Mesothelial cell of epicardium (in vitro differentiated cells): ENCODE measurements around the gene FABP7. TPM values are rescaled to one million over a fixed set of nuclear protein-coding genes. Genes with fewer than 3 reads are reported as not detected.
"Not testable (repeated sequence)": the region's sequence is repeated elsewhere in the genome, so short reads cannot be mapped to it uniquely, and the experiment has no call there.

Source experiments
- DNase-seq, 2 experiments: peaks; one replicate each; pipeline ENCODE4 v3.0.0; 2021; ENCODE audit warnings: low spot score in 2 of 2; ENCODE audit not compliant: unreplicated experiment in 2 of 2
- H3K27ac Mint-ChIP-seq: 2 replicates; pipeline ENCODE4 v1.8.0; 2021; ENCODE audit warnings: mixed read lengths
- H3K27me3 Mint-ChIP-seq: 2 replicates; pipeline ENCODE4 v1.8.0; 2021; ENCODE audit warnings: low read depth, mixed read lengths
- H3K36me3 Mint-ChIP-seq: 2 replicates; pipeline ENCODE4 v1.8.0; 2021; ENCODE audit warnings: mixed read lengths
- H3K4me1 Mint-ChIP-seq: 2 replicates; pipeline ENCODE4 v1.8.0; 2021; ENCODE audit warnings: mixed read lengths
- H3K4me3 Mint-ChIP-seq: 2 replicates; pipeline ENCODE4 v1.8.0; 2021; ENCODE audit warnings: mild to moderate bottlenecking, moderate library complexity, mixed read lengths
- H3K9me3 Mint-ChIP-seq: 2 replicates; pipeline ENCODE4 v1.8.0; 2021; ENCODE audit warnings: mixed read lengths
- CTCF ChIP-seq: fragments of 200-600 bp; sonication (generic); IDR thresholded peaks from one replicate; pipeline ENCODE4 v1.5.0; 2021; ENCODE audit warnings: antibody characterized with exemption; ENCODE audit not compliant: unreplicated experiment
- total RNA-seq: library from RNA; stranded (reverse); gene quantifications from 3 replicates; pipeline ENCODE4 v1.2.1, GENCODE V29; 2021

Gene FABP7
- total RNA-seq, 1 donor from 2014 or later = 4.0 TPM

DNA sequence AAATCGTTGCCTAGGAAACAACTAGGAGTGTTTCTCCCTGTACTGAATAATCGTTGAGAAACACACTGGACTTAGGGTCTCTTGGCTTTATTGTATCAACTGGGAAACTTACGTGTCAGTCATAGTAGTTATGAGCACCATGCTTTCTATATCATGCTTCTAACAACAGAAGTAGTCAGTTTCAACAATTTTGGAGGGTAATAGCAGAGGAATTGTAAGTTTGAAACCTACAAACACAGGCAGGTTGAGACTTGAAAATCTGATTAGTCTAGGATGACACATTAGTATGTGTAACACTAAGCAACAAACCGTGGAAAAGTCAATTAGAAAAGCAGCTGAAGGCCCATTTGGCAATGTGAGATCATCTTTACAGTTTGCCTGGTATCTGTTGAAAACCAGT is 43.9 kb upstream of the FABP7 start:
- H3K4me1 Mint-ChIP-seq = peaks cover 25% of the 10 kb centered on the region
- no peaks in the 10 kb centered on the region for H3K36me3 Mint-ChIP-seq
- no peak for TF ChIP-seq CTCF
- H3K27me3 Mint-ChIP-seq = no peaks in the 10 kb centered on the region
- H3K9me3 Mint-ChIP-seq = no peaks in the 10 kb centered on the region
- DNase-seq = no peak
- peak overlapping the region; percentile 86 for H3K27ac Mint-ChIP-seq
- no peak overlapping the region for H3K4me3 Mint-ChIP-seq

DNA sequence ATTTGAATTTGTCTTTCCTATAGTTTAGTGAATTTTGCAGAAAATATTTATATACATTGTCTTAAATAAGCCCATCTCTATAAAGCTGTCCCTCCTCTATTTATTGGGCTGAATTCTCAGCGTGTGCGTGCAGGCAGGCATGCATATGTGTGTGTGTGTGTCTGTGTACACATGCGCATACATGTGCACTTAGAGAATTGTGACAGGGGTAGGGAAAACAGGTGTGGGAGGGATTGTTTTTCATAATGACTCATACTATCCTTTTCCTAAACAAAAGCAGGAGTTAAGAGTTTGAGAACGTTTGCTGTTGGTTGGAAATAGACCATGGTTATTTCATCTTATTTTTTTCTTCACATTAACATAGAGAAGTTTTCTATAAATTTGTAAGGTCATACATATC is 43.4 kb upstream of the FABP7 start:
- peak overlapping the region; percentile 83 for H3K27ac Mint-ChIP-seq
- no peaks in the 10 kb centered on the region for H3K36me3 Mint-ChIP-seq
- H3K27me3 Mint-ChIP-seq = no peaks in the 10 kb centered on the region
- no peak for DNase-seq
- H3K4me3 Mint-ChIP-seq = no peak overlapping the region
- peaks cover 23% of the 10 kb centered on the region for H3K4me1 Mint-ChIP-seq
- H3K9me3 Mint-ChIP-seq = peaks cover 1% of the 10 kb centered on the region
- no peak for TF ChIP-seq CTCF

DNA sequence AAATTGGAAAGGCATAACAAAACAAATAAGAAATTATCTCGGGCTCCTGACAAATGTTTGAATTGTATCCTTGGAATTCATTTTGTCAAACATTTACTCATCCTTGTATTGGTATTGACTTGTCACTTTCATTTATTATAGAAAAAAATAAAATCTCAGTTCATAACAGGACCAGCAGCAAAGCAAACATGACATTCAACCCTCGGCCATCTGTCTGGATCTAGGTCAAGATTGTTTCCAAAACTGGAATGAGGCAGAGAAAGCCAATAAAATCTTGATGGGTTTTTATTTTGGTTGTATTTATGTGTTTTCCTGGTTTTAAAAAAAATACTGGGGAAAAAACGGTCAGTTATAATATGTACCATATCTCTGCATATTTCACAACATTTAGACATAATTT is 42.9 kb upstream of the FABP7 start:
- Mint-ChIP-seq H3K36me3 (no peaks in the 10 kb centered on the region), H3K27me3 (no peaks in the 10 kb centered on the region)
- TF ChIP-seq CTCF = no peak

GRCh38 chr6:122740091-122740490 is 39.4 kb upstream of the FABP7 start:
- Mint-ChIP-seq H3K27me3 (no peaks in the 10 kb centered on the region), H3K27ac (no peak overlapping the region), H3K4me3 (no peak overlapping the region), H3K4me1 (peaks cover 21% of the 10 kb centered on the region), H3K9me3 (peaks cover 6% of the 10 kb centered on the region), H3K36me3 (no peaks in the 10 kb centered on the region)
- no peak for TF ChIP-seq CTCF
- DNase-seq = no peak

More for the DNA sequence above, 42.9 kb upstream of the FABP7 start:
- no peak overlapping the region for H3K27ac Mint-ChIP-seq
- no peak overlapping the region for H3K4me3 Mint-ChIP-seq
- no peak for DNase-seq
- peaks cover 6% of the 10 kb centered on the region for H3K9me3 Mint-ChIP-seq
- H3K4me1 Mint-ChIP-seq = peaks cover 23% of the 10 kb centered on the region

DNA sequence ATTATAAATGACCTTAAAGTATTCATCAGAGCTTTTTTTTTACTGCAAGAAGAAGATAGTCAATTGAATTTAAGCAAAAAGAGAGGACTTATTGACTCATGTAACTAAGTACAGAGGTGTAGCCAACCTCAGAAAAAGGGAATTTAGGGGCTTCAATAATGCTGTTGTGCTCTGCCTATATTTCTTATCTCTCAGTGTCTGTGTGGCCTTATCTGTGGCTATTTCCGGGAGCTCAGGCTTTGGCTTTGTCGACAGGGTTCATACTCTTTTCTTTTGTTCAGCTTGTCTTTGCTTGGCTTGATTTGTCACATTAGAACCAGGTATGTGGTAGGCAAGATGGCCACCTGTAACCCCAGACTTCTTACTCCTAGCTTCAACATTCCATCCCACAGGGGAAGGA is 38.6 kb upstream of the FABP7 start:
- H3K4me3 Mint-ChIP-seq = no peak overlapping the region
- DNase-seq = no peak
- peaks cover 6% of the 10 kb centered on the region for H3K9me3 Mint-ChIP-seq
- peaks cover 14% of the 10 kb centered on the region for H3K4me1 Mint-ChIP-seq
- H3K27me3 Mint-ChIP-seq = no peaks in the 10 kb centered on the region
- H3K36me3 Mint-ChIP-seq = no peaks in the 10 kb centered on the region
- H3K27ac Mint-ChIP-seq = no peak overlapping the region
- TF ChIP-seq CTCF = no peak

- not testable (repeated sequence) for H3K4me3 Mint-ChIP-seq, DNase-seq, H3K36me3 Mint-ChIP-seq, H3K4me1 Mint-ChIP-seq, H3K27me3 Mint-ChIP-seq
- H3K27ac Mint-ChIP-seq = peak overlapping the region; percentile 12
- H3K9me3 Mint-ChIP-seq = peaks cover 23% of the 10 kb centered on the region
These were observed 35.3 kb upstream of the FABP7 start for GRCh38 chr6:122744247-122744646.

DNA sequence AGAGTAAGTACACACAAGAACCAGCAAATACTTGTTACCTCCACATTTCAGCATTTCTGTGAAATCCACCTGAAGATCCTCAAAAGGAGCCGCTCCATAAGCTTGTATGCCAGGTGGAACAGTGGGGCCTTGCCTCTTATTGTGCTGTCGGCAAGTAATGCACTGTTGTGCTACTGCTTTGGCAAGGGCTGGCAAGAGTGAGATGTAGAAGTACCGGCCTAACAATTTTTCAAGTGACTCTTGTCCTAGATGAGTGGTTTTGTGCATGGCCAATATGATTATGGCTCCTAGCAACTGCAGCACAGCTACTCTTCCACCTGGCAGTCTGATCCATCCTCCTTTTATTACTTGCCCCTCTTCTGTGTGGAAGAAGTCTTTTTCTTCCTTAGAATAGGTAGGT is 34.7 kb upstream of the FABP7 start:
- H3K27me3 Mint-ChIP-seq, DNase-seq, H3K27ac Mint-ChIP-seq, H3K36me3 Mint-ChIP-seq, H3K4me3 Mint-ChIP-seq: not testable (repeated sequence)
- Mint-ChIP-seq H3K9me3 (peaks cover 26% of the 10 kb centered on the region), H3K4me1 (peaks cover 15% of the 10 kb centered on the region)
